K562 (cell line): ENCODE results near the gene TREM2. TPM values are rescaled to one million over a fixed set of nuclear protein-coding genes. Genes with fewer than 3 reads are reported as not detected.

Experiments used
- CSDE1 ChIP-seq, 2 experiments: fragments of 450-650 bp; IDR thresholded peaks; 2 replicates each; pipeline ENCODE4 v1.6.1; 2016; ENCODE audit warnings: mild to moderate bottlenecking in 1 of 2
- GTF2F1 ChIP-seq: IDR thresholded peaks from 2 replicates; pipeline ENCODE4 v1.6.1; 2011; ENCODE audit warnings: low read depth, low read length, improper control_type of control experiment
- POLR2H ChIP-seq: IDR thresholded peaks from 2 replicates; pipeline ENCODE4 v1.6.1; 2016; ENCODE audit warnings: missing genetic modification characterization, low read depth, mild to moderate bottlenecking, control low read depth, missing compliant biosample characterization, moderate library complexity
- RAD21 ChIP-seq, 2 experiments: fragments of 250-450 bp in 1 of 2; fragments of 450-650 bp in 1 of 2; sonication (Bioruptor Pico) in 1 of 2; formaldehyde crosslinking in 1 of 2; IDR thresholded peaks in 1 of 2; conservative IDR thresholded peaks in 1 of 2; 2 replicates each; pipeline versions ENCODE4 v1.4.0 to v1.8.0; 2020 to 2022; ENCODE audit warnings: mild to moderate bottlenecking in 2 of 2, moderate library complexity in 1 of 2
- RNF2 ChIP-seq: sonication (generic); IDR thresholded peaks from 2 replicates; pipeline ENCODE4 v1.6.1; 2016
- YBX1 ChIP-seq: fragments of 450-650 bp; IDR thresholded peaks from 2 replicates; pipeline ENCODE4 v1.7.1; 2016; ENCODE audit warnings: mild to moderate bottlenecking
- ZBTB7A ChIP-seq: IDR thresholded peaks from 2 replicates; pipeline ENCODE4 v1.6.1; 2011; ENCODE audit warnings: low read depth, mild to moderate bottlenecking, low read length, moderate library complexity, borderline replicate concordance; ENCODE audit not compliant: control insufficient read depth
- ZNF134 ChIP-seq: fragments of 250-450 bp; sonication (Bioruptor Pico); conservative IDR thresholded peaks from 2 replicates; pipeline ENCODE4 v1.4.0; 2020
- polyA plus RNA-seq, 8 experiments: library from polyadenylated mRNA; depleted of rRNA in 4 of 8; stranded (reverse) in 5 of 8; unstranded in 3 of 8; fragments of >200 nt; fragmentation: Nextera tagmentation in 2 of 8; fragmentation: Illumina TruSeq in 1 of 8; extraction: Ambion mirVana in 2 of 8; extraction: Trizol in 1 of 8; gene quantifications; 2 replicates each; pipeline versions ENCODE4 v1.2.1 to v1.2.3, GENCODE V29; 2011 to 2014; ENCODE audit warnings: inconsistent platforms in 1 of 8, missing spikeins in 1 of 8
- total RNA-seq, 7 experiments: library from RNA; depleted of rRNA in 6 of 7; stranded (reverse); fragments of >200 nt in 6 of 7; fragmentation: Illumina TruSeq in 2 of 7; extraction: Trizol in 2 of 7; gene quantifications; 2 replicates each; pipeline versions ENCODE4 v1.2.1 to v1.2.3, GENCODE V29; 2011 to 2021; ENCODE audit warnings: low replicate concordance in 1 of 7
- TF ChIP-seq, protein P1 (sequence below): fragments of 450-650 bp; IDR thresholded peaks from 2 replicates; pipeline ENCODE4 v1.6.1; 2017; ENCODE audit warnings: mild to moderate bottlenecking, moderate library complexity
- TF ChIP-seq, protein P2 (sequence below): fragments of 250-450 bp; sonication (Bioruptor Pico); IDR thresholded peaks from 2 replicates; pipeline ENCODE4 v1.8.0; 2021; ENCODE audit warnings: borderline replicate concordance, mild to moderate bottlenecking, moderate library complexity; ENCODE audit not compliant: poor library complexity, severe bottlenecking
- TF ChIP-seq, protein P3 (sequence below), 2 experiments: IDR thresholded peaks; 2 replicates each; pipeline ENCODE4 v1.6.1; 2011; ENCODE audit warnings: borderline replicate concordance in 1 of 2, control low read depth in 1 of 2, low read depth in 1 of 2, low read length in 1 of 2, mild to moderate bottlenecking in 1 of 2, mixed read lengths in 1 of 2, moderate library complexity in 1 of 2; ENCODE audit not compliant: insufficient read depth in 1 of 2, insufficient read length in 1 of 2, poor library complexity in 1 of 2, severe bottlenecking in 1 of 2; ENCODE audit errors: extremely low read depth in 1 of 2

TREM2 gene
- total and polyA plus RNA-seq, 9 of the 15 experiments (the other 6 are each of a cell fraction or from before 2014, with no cell fraction given): not detected

DNA sequence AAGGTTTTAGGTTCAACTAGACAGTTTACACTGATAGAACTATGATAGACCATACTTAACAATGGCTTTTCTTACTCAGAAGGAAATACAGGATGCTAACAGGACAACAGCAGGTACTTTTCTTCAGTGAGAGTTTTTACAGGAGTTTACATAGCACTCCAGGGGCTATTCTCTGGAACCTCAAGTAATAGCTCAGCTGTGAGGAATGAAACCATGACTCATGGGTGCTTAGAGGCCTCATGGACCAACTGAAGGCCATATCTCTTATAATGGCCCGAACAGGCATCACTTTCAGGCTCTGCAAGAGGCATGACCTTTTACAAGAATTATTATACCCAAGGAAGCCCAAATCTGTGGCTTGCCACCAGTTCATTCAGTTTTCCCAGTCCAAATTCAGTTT is 40.5 kb downstream of the TREM2 start (continued):
- TF ChIP-seq, protein P1, sequence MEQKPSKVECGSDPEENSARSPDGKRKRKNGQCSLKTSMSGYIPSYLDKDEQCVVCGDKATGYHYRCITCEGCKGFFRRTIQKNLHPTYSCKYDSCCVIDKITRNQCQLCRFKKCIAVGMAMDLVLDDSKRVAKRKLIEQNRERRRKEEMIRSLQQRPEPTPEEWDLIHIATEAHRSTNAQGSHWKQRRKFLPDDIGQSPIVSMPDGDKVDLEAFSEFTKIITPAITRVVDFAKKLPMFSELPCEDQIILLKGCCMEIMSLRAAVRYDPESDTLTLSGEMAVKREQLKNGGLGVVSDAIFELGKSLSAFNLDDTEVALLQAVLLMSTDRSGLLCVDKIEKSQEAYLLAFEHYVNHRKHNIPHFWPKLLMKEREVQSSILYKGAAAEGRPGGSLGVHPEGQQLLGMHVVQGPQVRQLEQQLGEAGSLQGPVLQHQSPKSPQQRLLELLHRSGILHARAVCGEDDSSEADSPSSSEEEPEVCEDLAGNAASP: no peak
- TF ChIP-seq GTF2F1 (no peak), ZBTB7A (no peak), YBX1 (no peak), CSDE1 (IDR thresholded peaks at IDR 0.05) (no peak), ZNF134 (CRISPR knock-in tag) (no peak), POLR2H (tag) (no peak), RAD21 (CRISPR knock-in tag; conservative IDR thresholded peaks at IDR 0.05 in 1 of 2, IDR thresholded peaks at IDR 0.05 in 1 of 2) (no peak), RNF2 (no peak)
- TF ChIP-seq, protein P2, sequence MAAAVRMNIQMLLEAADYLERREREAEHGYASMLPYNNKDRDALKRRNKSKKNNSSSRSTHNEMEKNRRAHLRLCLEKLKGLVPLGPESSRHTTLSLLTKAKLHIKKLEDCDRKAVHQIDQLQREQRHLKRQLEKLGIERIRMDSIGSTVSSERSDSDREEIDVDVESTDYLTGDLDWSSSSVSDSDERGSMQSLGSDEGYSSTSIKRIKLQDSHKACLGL: no peak
- TF ChIP-seq, protein P3, sequence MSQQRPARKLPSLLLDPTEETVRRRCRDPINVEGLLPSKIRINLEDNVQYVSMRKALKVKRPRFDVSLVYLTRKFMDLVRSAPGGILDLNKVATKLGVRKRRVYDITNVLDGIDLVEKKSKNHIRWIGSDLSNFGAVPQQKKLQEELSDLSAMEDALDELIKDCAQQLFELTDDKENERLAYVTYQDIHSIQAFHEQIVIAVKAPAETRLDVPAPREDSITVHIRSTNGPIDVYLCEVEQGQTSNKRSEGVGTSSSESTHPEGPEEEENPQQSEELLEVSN (IDR thresholded peaks at IDR 0.05; ENCODE audit: borderline replicate concordance in 1 of 2, extremely low read depth in 1 of 2, insufficient read depth in 1 of 2, insufficient read length in 1 of 2, low read depth in 1 of 2, low read length in 1 of 2, poor library complexity in 1 of 2, severe bottlenecking in 1 of 2): no peak
- TF ChIP-seq, all 486 proteins: peak for 0
